Measurements from ENCODE around the gene CD247.

Gene CD247

GRCh38 chr1:167541610-167542009, 23.3 kb upstream of the CD247 start:
- DNase-seq: no peak

- DNase-seq: no peak
Measured at GRCh38 chr1:167541003-167541402, 22.7 kb upstream of the CD247 start.

GRCh38 chr1:167538657-167539056, 20.3 kb upstream of the CD247 start:
- no peak for DNase-seq

- DNase-seq: no peak
Measured at GRCh38 chr1:167533851-167534300, 15.5 kb upstream of the CD247 start.

GRCh38 chr1:167532964-167533824, 14.9 kb upstream of the CD247 start:
- no peak for DNase-seq

GRCh38 chr1:167532375-167532774, 14.0 kb upstream of the CD247 start:
- DNase-seq: no peak

GRCh38 chr1:167529829-167530474, 11.6 kb upstream of the CD247 start:
- no peak for DNase-seq

GRCh38 chr1:167528057-167528728, 9.9 kb upstream of the CD247 start:
- DNase-seq: no peak

- DNase-seq: no peak
Measured at GRCh38 chr1:167526667-167527383, 8.5 kb upstream of the CD247 start.

- no peak for DNase-seq
Measured at GRCh38 chr1:167524651-167525050, 6.3 kb upstream of the CD247 start.

GRCh38 chr1:167522246-167522645, 3.9 kb upstream of the CD247 start:
- no peak for DNase-seq

GRCh38 chr1:167520711-167521206, 2.4 kb upstream of the CD247 start:
- DNase-seq: no peak

GRCh38 chr1:167517535-167518330, 596 bp downstream of the CD247 start:
- DNase-seq: no peak

- DNase-seq: no peak
Measured at GRCh38 chr1:167516404-167517388, 1.6 kb downstream of the CD247 start.

GRCh38 chr1:167515893-167516321, 2.4 kb downstream of the CD247 start:
- DNase-seq: no peak

- DNase-seq: no peak
Measured at GRCh38 chr1:167515461-167515860, 2.9 kb downstream of the CD247 start.

- DNase-seq: no peak
Measured at GRCh38 chr1:167514288-167514687, 4.0 kb downstream of the CD247 start.

GRCh38 chr1:167512046-167512654, 6.2 kb downstream of the CD247 start:
- DNase-seq: no peak

- DNase-seq: no peak
Measured at GRCh38 chr1:167511374-167511986, 6.8 kb downstream of the CD247 start.

GRCh38 chr1:167510881-167511280, 7.4 kb downstream of the CD247 start:
- no peak for DNase-seq
